UCSD-AML1 (cell line): ENCODE measurements around the gene COMMD9.

ENCODE experiments used
- DNase-seq: peaks from one replicate; lab custom pipeline; 2025; ENCODE audit not compliant: unreplicated experiment; lab: John Stamatoyannopoulos, UW

COMMD9 gene

GRCh38 chr11:36227044-36227443, 62.2 kb downstream of the COMMD9 start:
- DNase-seq: no peak

- no peak for DNase-seq
These were observed 64.9 kb downstream of the COMMD9 start for GRCh38 chr11:36224209-36224882.

GRCh38 chr11:36222831-36223635, 66.2 kb downstream of the COMMD9 start:
- DNase-seq: no peak
